GM12878 (cell line): ENCODE data around the gene YY1. TPM values are rescaled to one million over a fixed set of nuclear protein-coding genes. Genes with fewer than 3 reads are reported as not detected.

Experiments
- ATAC-seq: fragments of 200-7000 bp; cut with Tn5 transposase; 3 replicates; pipeline ENCODE4 v1.9.1; 2020; ENCODE audit warnings: mild to moderate bottlenecking, moderate library complexity
- BruUV-seq: library from RNA; stranded (reverse); fragments of 400-500 nt; replicated peaks from 2 replicates; lab custom pipeline; 2021; lab: Mats Ljungman, UMichigan
- CTCF ChIA-PET: fragments of 300-600 bp; sonication (Branson Sonifier 250); formaldehyde crosslinking; extraction: SDS; loops from one replicate; lab custom pipeline; 2021; ENCODE audit warnings: inconsistent platforms; lab: Yijun Ruan, JAX
- POLR2A ChIA-PET: fragments of 350-600 bp; formaldehyde crosslinking; extraction: SDS; loops from one replicate; lab custom pipeline; 2021; ENCODE audit warnings: inconsistent platforms; lab: Charles Lee
- RAD21 ChIA-PET: fragments of 300-600 bp; sonication (Branson Sonifier 250); formaldehyde crosslinking; loops from one replicate; lab custom pipeline; 2023; ENCODE audit warnings: antibody characterized with exemption; ENCODE audit not compliant: unreplicated experiment; lab: Charles Lee
- SMC1A ChIA-PET: fragments of 300-600 bp; sonication (Branson Sonifier 250); formaldehyde crosslinking; loops from one replicate; lab custom pipeline; 2023; ENCODE audit not compliant: unreplicated experiment, uncharacterized antibody; lab: Charles Lee
- DNase-seq: peaks from one replicate; pipeline ENCODE4 v3.0.0-alpha.2; 2011; ENCODE audit warnings: low read depth, low spot score
- FAIRE-seq: peaks from 3 replicates; lab custom pipeline; 2011; peaks lifted over from hg19 to GRCh38; lab: Jason Lieb, UNC
- H2AFZ ChIP-seq: 2 replicates; pipeline ENCODE4 v1.6.0; 2011; ENCODE audit warnings: low read depth, low read length, control low read depth; ENCODE audit not compliant: control insufficient read depth
- H3K27ac ChIP-seq: 2 replicates; pipeline ENCODE4 v1.5.1; 2011; ENCODE audit warnings: control low read depth; ENCODE audit not compliant: control insufficient read depth, insufficient read depth
- H3K27me3 ChIP-seq, 2 experiments: replicated peaks in 1 of 2; 2 replicates each; pipeline versions ENCODE4 v1.6.0 to v1.6.1; 2011; ENCODE audit warnings: low read length in 1 of 2; ENCODE audit not compliant: control insufficient read depth in 2 of 2, insufficient read depth in 2 of 2
- H3K36me3 ChIP-seq, 2 experiments: 2 replicates each; pipeline ENCODE4 v1.5.1; 2011; ENCODE audit warnings: low read length in 1 of 2; ENCODE audit not compliant: control insufficient read depth in 2 of 2, insufficient read depth in 2 of 2
- H3K4me1 ChIP-seq: 2 replicates; pipeline ENCODE4 v1.6.1; 2011; ENCODE audit warnings: mild to moderate bottlenecking, low read length, moderate library complexity, mixed read lengths; ENCODE audit not compliant: control insufficient read depth, insufficient read depth
- H3K4me2 ChIP-seq: 2 replicates; pipeline ENCODE4 v1.6.0; 2011; ENCODE audit warnings: control low read depth; ENCODE audit not compliant: control insufficient read depth, insufficient read depth
- H3K4me3 ChIP-seq: fragments of 200-600 bp; sonication (generic); 2 replicates; pipeline ENCODE4 v1.5.1; 2016
- H3K79me2 ChIP-seq: 2 replicates; pipeline ENCODE4 v1.6.0; 2011; ENCODE audit warnings: low read length; ENCODE audit not compliant: control insufficient read depth, insufficient read depth
- H3K9ac ChIP-seq: 2 replicates; pipeline ENCODE4 v1.8.0; 2011; ENCODE audit warnings: low read length, control low read depth, mixed read lengths; ENCODE audit not compliant: control insufficient read depth, insufficient read depth
- H3K9me3 ChIP-seq: replicated peaks from 3 replicates; pipeline ENCODE4 v1.5.1; 2011; ENCODE audit warnings: mild to moderate bottlenecking, low read length; ENCODE audit not compliant: control insufficient read depth, insufficient read depth
- H4K20me1 ChIP-seq: 2 replicates; pipeline ENCODE4 v1.6.0; 2011; ENCODE audit not compliant: control insufficient read depth, insufficient read depth
- E2F4 ChIP-seq: IDR thresholded peaks from 2 replicates; pipeline ENCODE4 v1.6.1; 2012; ENCODE audit warnings: low read depth, low read length, improper control_type of control experiment
- NFYB ChIP-seq: IDR thresholded peaks from 2 replicates; pipeline ENCODE4 v1.6.1; 2011; ENCODE audit warnings: low read depth, mild to moderate bottlenecking, low read length, improper control_type of control experiment, moderate library complexity; ENCODE audit not compliant: insufficient read depth
- REST ChIP-seq: IDR thresholded peaks from 2 replicates; pipeline ENCODE4 v1.6.1; 2012; ENCODE audit warnings: mild to moderate bottlenecking, low read depth, low read length
- SRF ChIP-seq, 2 experiments: IDR thresholded peaks; 2 replicates each; pipeline ENCODE4 v1.6.1; 2011; ENCODE audit warnings: low read depth in 2 of 2, low read length in 2 of 2, mild to moderate bottlenecking in 1 of 2, moderate library complexity in 1 of 2
- TCF7 ChIP-seq: IDR thresholded peaks from 2 replicates; pipeline ENCODE4 v1.6.1; 2014; ENCODE audit warnings: antibody characterized with exemption, borderline replicate concordance
- WGBS: methylation state at CpG from one replicate; pipeline ENCODE4 v1.1.6; 2016; ENCODE audit warnings: low lambda C conversion rate; ENCODE audit not compliant: insufficient replicate concordance, insufficient coverage; ENCODE audit errors: missing lambda C conversion rate; 5-methylcytosine and 5-hydroxymethylcytosine counted together
- in situ Hi-C: fragments of 300-500 bp; cut with MboI; formaldehyde crosslinking; loops from 9 replicates; pipeline ENCODE4 v1.14.3; 2018; ENCODE audit warnings: mixed read lengths
- intact Hi-C: fragments of 100-400 bp; cut with micrococcal nuclease; formaldehyde crosslinking; loops from one replicate; pipeline ENCODE4 v1.14.2; 2022; ENCODE audit not compliant: unreplicated experiment
- polyA plus RNA-seq, 11 experiments: library from polyadenylated mRNA; depleted of rRNA in 4 of 11; unstranded in 6 of 11; stranded (reverse) in 5 of 11; fragments of >200 nt; fragmentation: Nextera tagmentation in 4 of 11; fragmentation: Illumina TruSeq in 1 of 11; extraction: Ambion mirVana in 4 of 11; extraction: Trizol in 1 of 11; gene quantifications; 1 replicate in 1 of 11; 2 replicates in 10 of 11; pipeline versions ENCODE4 v1.2.1 to v1.2.3, GENCODE V29; 2011 to 2016; ENCODE audit warnings: inconsistent platforms in 2 of 11, missing spikeins in 2 of 11, low read depth in 1 of 11
- total RNA-seq, 4 experiments: library from RNA; depleted of rRNA in 3 of 4; stranded (reverse); fragments of >200 nt in 3 of 4; fragmentation: Illumina TruSeq in 1 of 4; extraction: Trizol in 1 of 4; gene quantifications; 2 replicates each; pipeline versions ENCODE4 v1.2.1 to v1.2.3, GENCODE V29; 2013 to 2021

YY1 gene
- total and polyA plus RNA-seq, 10 of the 15 experiments (the other 5 are each of a cell fraction or from before 2014, with no cell fraction given): 23.7 to 74.0 (median 39.9) TPM

- CTCF ChIA-PET: interaction anchor here (0.8 to 7.3 kb wide), 3 partner anchors 22 to 26 kb away, joined by 3 to 29 read pairs (median 5); no protein-coding TSS in a partner anchor
- Histone ChIP-seq H2AFZ (no peak overlapping the region), H3K27ac (no peak overlapping the region), H3K4me2 (no peak overlapping the region), H3K9me3 (no peaks in the 10 kb centered on the region), H3K27me3 (no peaks in the 10 kb centered on the region), H4K20me1 (no peaks in the 10 kb centered on the region), H3K4me3 (no peak overlapping the region), H3K4me1 (peaks cover 9% of the 10 kb centered on the region; the same call in 1 of the 2 replicates), H3K9ac (no peak overlapping the region), H3K79me2 (peaks cover 6% of the 10 kb centered on the region), H3K36me3 (no peaks in the 10 kb centered on the region)
- RAD21 ChIA-PET: interaction anchor here (1.0 to 1.7 kb wide), 3 partner anchors 9 to 22 kb away, joined by 3 to 5 read pairs (median 4); no protein-coding TSS in a partner anchor
- SMC1A ChIA-PET: interaction anchor here (0.8 to 1.3 kb wide), 4 partner anchors 20 to 151 kb away, joined by 3 to 6 read pairs (median 5); partner anchors contain the start of gene EVL
- BruUV-seq: no TSS peak
- FAIRE-seq (no peak), ATAC-seq (no peak), DNase-seq (no peak)
- 92% methylated on average over 12 of the region's 12 CpGs for WGBS
- in situ Hi-C loops (no loop called here), intact Hi-C loops (loop anchor here (2.0 kb wide), 1 partner anchor 21 kb away; no protein-coding TSS in a partner anchor)
- TF ChIP-seq SRF (IDR thresholded peaks at IDR 0.05; ENCODE audit: low read depth in 2 of 2, low read length in 2 of 2): no peak
- no peak for TF ChIP-seq REST
- TF ChIP-seq NFYB: no peak
- TF ChIP-seq E2F4: no peak
- TF ChIP-seq TCF7: no peak
- POLR2A ChIA-PET: interaction anchor here (0.7 to 2.4 kb wide), 5 partner anchors 17 to 147 kb away, joined by 3 to 7 read pairs (median 3); no protein-coding TSS in a partner anchor
These were observed 23.5 kb upstream of the YY1 start for GRCh38 chr14:100215330-100215885.
